ENCODE measurements around the gene FNBP1L. TPM values are rescaled to one million over a fixed set of nuclear protein-coding genes. Genes with fewer than 3 reads are reported as not detected.

The FNBP1L gene
- total RNA-seq, 1 experiment from 2014 or later: 0.41 TPM

- no peaks in the 10 kb centered on the region for H3K9me2 ChIP-seq (replicated peaks; ENCODE audit: insufficient read depth, low read length)
- H2AFZ ChIP-seq (ENCODE audit: low read length): no peak overlapping the region
- H3K4me1 ChIP-seq (ENCODE audit: low read length): peaks cover 16% of the 10 kb centered on the region
- H3K79me2 ChIP-seq (ENCODE audit: low read length): no peaks in the 10 kb centered on the region
- H3K27ac ChIP-seq (ENCODE audit: low read length): no peak overlapping the region
- no peaks in the 10 kb centered on the region for H3K9me3 ChIP-seq (ENCODE audit: low read length)
- no peak overlapping the region for H3K4me2 ChIP-seq (ENCODE audit: low read depth, low read length, poor library complexity, severe bottlenecking)
- H3K9ac ChIP-seq (ENCODE audit: low read length): no peak overlapping the region
- H4K20me1 ChIP-seq (ENCODE audit: insufficient read depth, low read depth, low read length): no peaks in the 10 kb centered on the region
- peak; percentile 25 for DNase-seq
- H3K36me3 ChIP-seq (ENCODE audit: insufficient read depth, low read length): no peaks in the 10 kb centered on the region
- no peaks in the 10 kb centered on the region for H3K27me3 ChIP-seq (ENCODE audit: low read length)
- H3K4me3 ChIP-seq (ENCODE audit: low read length): no peak overlapping the region
Measured at GRCh38 chr1:93556291-93556690, 108.4 kb downstream of the FNBP1L start.

- no peak overlapping the region for H3K4me2 ChIP-seq (ENCODE audit: low read depth, low read length, poor library complexity, severe bottlenecking)
- no peaks in the 10 kb centered on the region for H3K36me3 ChIP-seq (ENCODE audit: insufficient read depth, low read length)
- H3K4me1 ChIP-seq (ENCODE audit: low read length): peaks cover 16% of the 10 kb centered on the region
- H3K9me3 ChIP-seq (ENCODE audit: low read length): no peaks in the 10 kb centered on the region
- H3K27ac ChIP-seq (ENCODE audit: low read length): no peak overlapping the region
- H3K9me2 ChIP-seq (replicated peaks; ENCODE audit: insufficient read depth, low read length): no peaks in the 10 kb centered on the region
- no peak overlapping the region for H3K4me3 ChIP-seq (ENCODE audit: low read length)
- H3K79me2 ChIP-seq (ENCODE audit: low read length): no peaks in the 10 kb centered on the region
- no peak overlapping the region for H3K9ac ChIP-seq (ENCODE audit: low read length)
- H3K27me3 ChIP-seq (ENCODE audit: low read length): no peaks in the 10 kb centered on the region
- H2AFZ ChIP-seq (ENCODE audit: low read length): no peak overlapping the region
- DNase-seq: no peak
- no peaks in the 10 kb centered on the region for H4K20me1 ChIP-seq (ENCODE audit: insufficient read depth, low read depth, low read length)
Measured at GRCh38 chr1:93559045-93559444, 111.1 kb downstream of the FNBP1L start.

- no peaks in the 10 kb centered on the region for H3K36me3 ChIP-seq (ENCODE audit: insufficient read depth, low read length)
- H2AFZ ChIP-seq (ENCODE audit: low read length): no peak overlapping the region
- H3K9me2 ChIP-seq (replicated peaks; ENCODE audit: insufficient read depth, low read length): no peaks in the 10 kb centered on the region
- no peaks in the 10 kb centered on the region for H4K20me1 ChIP-seq (ENCODE audit: insufficient read depth, low read depth, low read length)
- no peak overlapping the region for H3K27ac ChIP-seq (ENCODE audit: low read length)
- no peak overlapping the region for H3K4me2 ChIP-seq (ENCODE audit: low read depth, low read length, poor library complexity, severe bottlenecking)
- no peaks in the 10 kb centered on the region for H3K27me3 ChIP-seq (ENCODE audit: low read length)
- no peaks in the 10 kb centered on the region for H3K79me2 ChIP-seq (ENCODE audit: low read length)
- no peaks in the 10 kb centered on the region for H3K9me3 ChIP-seq (ENCODE audit: low read length)
- H3K4me1 ChIP-seq (ENCODE audit: low read length): peaks cover 16% of the 10 kb centered on the region
- DNase-seq: no peak
- H3K9ac ChIP-seq (ENCODE audit: low read length): no peak overlapping the region
- H3K4me3 ChIP-seq (ENCODE audit: low read length): no peak overlapping the region
Measured at GRCh38 chr1:93559695-93560094, 111.8 kb downstream of the FNBP1L start.

GRCh38 chr1:93565496-93566206 lies 117.7 kb downstream of the FNBP1L start:
- H3K4me1 ChIP-seq (ENCODE audit: low read length): no peaks in the 10 kb centered on the region
- no peaks in the 10 kb centered on the region for H3K79me2 ChIP-seq (ENCODE audit: low read length)
- H3K4me3 ChIP-seq (ENCODE audit: low read length): no peak overlapping the region
- no peak overlapping the region for H2AFZ ChIP-seq (ENCODE audit: low read length)
- H3K9me2 ChIP-seq (replicated peaks; ENCODE audit: insufficient read depth, low read length): no peaks in the 10 kb centered on the region
- no peak for DNase-seq
- H4K20me1 ChIP-seq (ENCODE audit: insufficient read depth, low read depth, low read length): no peaks in the 10 kb centered on the region
- no peak overlapping the region for H3K9ac ChIP-seq (ENCODE audit: low read length)
- no peaks in the 10 kb centered on the region for H3K27me3 ChIP-seq (ENCODE audit: low read length)
- H3K9me3 ChIP-seq (ENCODE audit: low read length): no peaks in the 10 kb centered on the region
- H3K36me3 ChIP-seq (ENCODE audit: insufficient read depth, low read length): no peaks in the 10 kb centered on the region
- no peak overlapping the region for H3K27ac ChIP-seq (ENCODE audit: low read length)
- H3K4me2 ChIP-seq (ENCODE audit: low read depth, low read length, poor library complexity, severe bottlenecking): no peak overlapping the region

- no peaks in the 10 kb centered on the region for H3K9me3 ChIP-seq (ENCODE audit: low read length)
- H4K20me1 ChIP-seq (ENCODE audit: insufficient read depth, low read depth, low read length): no peaks in the 10 kb centered on the region
- no peak overlapping the region for H3K27ac ChIP-seq (ENCODE audit: low read length)
- H3K27me3 ChIP-seq (ENCODE audit: low read length): no peaks in the 10 kb centered on the region
- no peaks in the 10 kb centered on the region for H3K4me1 ChIP-seq (ENCODE audit: low read length)
- no peaks in the 10 kb centered on the region for H3K79me2 ChIP-seq (ENCODE audit: low read length)
- no peak overlapping the region for H3K4me3 ChIP-seq (ENCODE audit: low read length)
- H3K36me3 ChIP-seq (ENCODE audit: insufficient read depth, low read length): no peaks in the 10 kb centered on the region
- H2AFZ ChIP-seq (ENCODE audit: low read length): no peak overlapping the region
- no peak overlapping the region for H3K9ac ChIP-seq (ENCODE audit: low read length)
- H3K9me2 ChIP-seq (replicated peaks; ENCODE audit: insufficient read depth, low read length): no peaks in the 10 kb centered on the region
- no peak for DNase-seq
- H3K4me2 ChIP-seq (ENCODE audit: low read depth, low read length, poor library complexity, severe bottlenecking): no peak overlapping the region
Measured at GRCh38 chr1:93566227-93566626, 118.3 kb downstream of the FNBP1L start.

- Histone ChIP-seq H3K79me2 (ENCODE audit: low read length) (no peaks in the 10 kb centered on the region), H3K9me2 (replicated peaks; ENCODE audit: insufficient read depth, low read length) (no peaks in the 10 kb centered on the region), H4K20me1 (ENCODE audit: insufficient read depth, low read depth, low read length) (no peaks in the 10 kb centered on the region), H3K9ac (ENCODE audit: low read length) (no peak overlapping the region), H2AFZ (ENCODE audit: low read length) (no peak overlapping the region), H3K27me3 (ENCODE audit: low read length) (no peaks in the 10 kb centered on the region), H3K36me3 (ENCODE audit: insufficient read depth, low read length) (no peaks in the 10 kb centered on the region), H3K9me3 (ENCODE audit: low read length) (no peaks in the 10 kb centered on the region), H3K4me3 (ENCODE audit: low read length) (no peak overlapping the region), H3K27ac (ENCODE audit: low read length) (no peak overlapping the region), H3K4me2 (ENCODE audit: low read depth, low read length, poor library complexity, severe bottlenecking) (no peak overlapping the region), H3K4me1 (ENCODE audit: low read length) (no peaks in the 10 kb centered on the region)
- DNase-seq: no peak
Measured at GRCh38 chr1:93567255-93567918, 119.5 kb downstream of the FNBP1L start.

- Histone ChIP-seq H2AFZ (ENCODE audit: low read length) (no peak overlapping the region), H3K9ac (ENCODE audit: low read length) (no peak overlapping the region), H3K9me2 (replicated peaks; ENCODE audit: insufficient read depth, low read length) (no peaks in the 10 kb centered on the region), H3K4me3 (ENCODE audit: low read length) (no peak overlapping the region), H3K79me2 (ENCODE audit: low read length) (no peaks in the 10 kb centered on the region), H3K9me3 (ENCODE audit: low read length) (no peaks in the 10 kb centered on the region), H3K4me1 (ENCODE audit: low read length) (no peaks in the 10 kb centered on the region), H3K27ac (ENCODE audit: low read length) (no peak overlapping the region), H3K27me3 (ENCODE audit: low read length) (no peaks in the 10 kb centered on the region), H4K20me1 (ENCODE audit: insufficient read depth, low read depth, low read length) (no peaks in the 10 kb centered on the region), H3K4me2 (ENCODE audit: low read depth, low read length, poor library complexity, severe bottlenecking) (no peak overlapping the region), H3K36me3 (ENCODE audit: insufficient read depth, low read length) (no peaks in the 10 kb centered on the region)
- no peak for DNase-seq
Measured at GRCh38 chr1:93569489-93569888, 121.6 kb downstream of the FNBP1L start.

- Histone ChIP-seq H3K36me3 (ENCODE audit: insufficient read depth, low read length) (no peaks in the 10 kb centered on the region), H3K9ac (ENCODE audit: low read length) (no peak overlapping the region), H3K9me2 (replicated peaks; ENCODE audit: insufficient read depth, low read length) (no peaks in the 10 kb centered on the region), H3K27me3 (ENCODE audit: low read length) (no peaks in the 10 kb centered on the region), H3K79me2 (ENCODE audit: low read length) (no peaks in the 10 kb centered on the region), H3K4me1 (ENCODE audit: low read length) (no peaks in the 10 kb centered on the region), H3K9me3 (ENCODE audit: low read length) (no peaks in the 10 kb centered on the region), H3K4me2 (ENCODE audit: low read depth, low read length, poor library complexity, severe bottlenecking) (no peak overlapping the region), H3K27ac (ENCODE audit: low read length) (no peak overlapping the region), H3K4me3 (ENCODE audit: low read length) (no peak overlapping the region), H2AFZ (ENCODE audit: low read length) (no peak overlapping the region), H4K20me1 (ENCODE audit: insufficient read depth, low read depth, low read length) (no peaks in the 10 kb centered on the region)
- no peak for DNase-seq
Measured at GRCh38 chr1:93571623-93572310, 123.8 kb downstream of the FNBP1L start.
